MM.1S (cell line): ENCODE data around the gene MICALL2.

Experiments used
- CTCF ChIP-seq: fragments of 300-600 bp; sonication (generic); IDR thresholded peaks from 2 replicates; pipeline ENCODE4 v1.5.1; 2016; ENCODE audit warnings: antibody characterized with exemption, low read length, mixed read lengths
- EZH2 ChIP-seq: fragments of 300-600 bp; sonication (generic); optimal IDR thresholded peaks from 2 replicates; pipeline ENCODE3; 2017; ENCODE audit warnings: low read depth, mild to moderate bottlenecking, antibody characterized with exemption, low read length, mixed read lengths
- EZH2phosphoT487 ChIP-seq: fragments of 300-600 bp; sonication (generic); IDR thresholded peaks from 2 replicates; pipeline ENCODE4 v1.6.1; 2018; ENCODE audit warnings: antibody characterized with exemption, low read length

GRCh38 chr7:1466524-1467271 is 7.4 kb upstream of the MICALL2 start:
- TF ChIP-seq EZH2: no peak
- TF ChIP-seq CTCF: peak; percentile 35
- TF ChIP-seq EZH2phosphoT487: no peak
